Measurements from ENCODE around the gene EIF3D. TPM values are rescaled to one million over a fixed set of nuclear protein-coding genes. Genes with fewer than 3 reads are reported as not detected.

The EIF3D gene
- total RNA-seq, 1 experiment from 2014 or later, result 306 TPM

DNA sequence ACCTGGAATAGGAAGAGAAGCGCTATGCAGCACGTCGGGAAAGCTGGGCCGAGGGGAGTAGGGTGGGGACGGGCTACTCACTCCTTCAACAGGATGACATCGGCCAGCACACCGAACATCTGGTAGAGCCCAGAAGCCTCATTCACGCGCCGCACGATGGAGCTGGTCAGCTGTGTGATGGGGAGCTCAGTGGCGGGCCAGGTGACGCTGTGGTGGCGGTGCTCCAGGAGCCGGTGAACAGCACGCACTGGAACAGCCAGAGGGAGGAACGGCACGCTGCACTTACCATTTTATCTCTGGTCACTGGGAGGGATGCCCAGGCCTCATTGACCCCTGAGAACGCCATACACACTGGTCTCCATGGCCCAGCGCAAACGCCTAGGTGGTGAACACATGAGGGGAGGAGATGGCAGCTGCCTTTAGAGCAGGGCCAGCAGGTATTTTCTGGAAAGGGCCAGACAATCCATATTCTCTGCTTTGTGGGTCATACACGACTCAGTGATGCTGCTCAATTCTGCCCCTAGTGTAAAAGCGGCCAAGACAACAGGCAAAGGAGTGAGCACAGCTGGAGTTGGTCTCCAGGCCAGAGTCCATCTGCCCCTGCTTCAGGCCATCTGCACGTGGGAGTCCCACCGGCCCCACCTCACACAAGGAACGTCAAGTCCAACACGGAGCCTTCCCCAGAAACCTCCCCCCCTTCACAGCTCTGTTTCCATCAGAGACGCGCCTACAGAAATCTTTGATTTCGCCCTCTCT lies 30.9 kb downstream of the EIF3D start:
- TF ChIP-seq EZH2 (IDR thresholded peaks at IDR 0.05) (no peak), SP1 (IDR thresholded peaks at IDR 0.05; ENCODE audit: low read depth) (no peak), POLR2A (IDR thresholded peaks at IDR 0.05; ENCODE audit: borderline replicate concordance, extremely low read depth, insufficient read depth, insufficient read length) (no peak), CBX3 (IDR thresholded peaks at IDR 0.05; ENCODE audit: low read depth) (no peak), FOSL1 (IDR thresholded peaks at IDR 0.05; ENCODE audit: low read depth) (no peak)
- TF ChIP-seq, protein P1, sequence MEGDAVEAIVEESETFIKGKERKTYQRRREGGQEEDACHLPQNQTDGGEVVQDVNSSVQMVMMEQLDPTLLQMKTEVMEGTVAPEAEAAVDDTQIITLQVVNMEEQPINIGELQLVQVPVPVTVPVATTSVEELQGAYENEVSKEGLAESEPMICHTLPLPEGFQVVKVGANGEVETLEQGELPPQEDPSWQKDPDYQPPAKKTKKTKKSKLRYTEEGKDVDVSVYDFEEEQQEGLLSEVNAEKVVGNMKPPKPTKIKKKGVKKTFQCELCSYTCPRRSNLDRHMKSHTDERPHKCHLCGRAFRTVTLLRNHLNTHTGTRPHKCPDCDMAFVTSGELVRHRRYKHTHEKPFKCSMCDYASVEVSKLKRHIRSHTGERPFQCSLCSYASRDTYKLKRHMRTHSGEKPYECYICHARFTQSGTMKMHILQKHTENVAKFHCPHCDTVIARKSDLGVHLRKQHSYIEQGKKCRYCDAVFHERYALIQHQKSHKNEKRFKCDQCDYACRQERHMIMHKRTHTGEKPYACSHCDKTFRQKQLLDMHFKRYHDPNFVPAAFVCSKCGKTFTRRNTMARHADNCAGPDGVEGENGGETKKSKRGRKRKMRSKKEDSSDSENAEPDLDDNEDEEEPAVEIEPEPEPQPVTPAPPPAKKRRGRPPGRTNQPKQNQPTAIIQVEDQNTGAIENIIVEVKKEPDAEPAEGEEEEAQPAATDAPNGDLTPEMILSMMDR (IDR thresholded peaks at IDR 0.05 in 2 of 3, conservative IDR thresholded peaks at IDR 0.05 in 1 of 3; ENCODE audit: borderline replicate concordance in 1 of 3, insufficient read depth in 1 of 3, low read depth in 2 of 3, low read length in 2 of 3), result peak in 1 of 3 experiments; percentile 27; a peak in 2 of 6 replicates
- Histone ChIP-seq H3K9ac (ENCODE audit: low read length) (no peak overlapping the region), H3K27me3 (ENCODE audit: insufficient read depth, low read length) (no peaks in the 10 kb centered on the region), H3K79me2 (ENCODE audit: insufficient read depth, low read length) (no peaks in the 10 kb centered on the region), H3K4me2 (ENCODE audit: low read length) (no peak overlapping the region), H3K4me1 (ENCODE audit: control insufficient read depth in 1 of 2, insufficient read depth in 2 of 2, low read length in 2 of 2) (no peaks in the 10 kb centered on the region), H3K9me3 (ENCODE audit: control insufficient read depth in 1 of 2, insufficient read depth in 1 of 2, low read depth in 1 of 2, low read length in 2 of 2) (no peaks in the 10 kb centered on the region), H2AFZ (ENCODE audit: low read depth, low read length, poor library complexity, severe bottlenecking) (no peak overlapping the region), H3K36me3 (ENCODE audit: control insufficient read depth in 1 of 2, insufficient read depth in 2 of 2, low read length in 2 of 2) (peaks cover 5 to 7% of the 10 kb centered on the region in 2 experiments; a peak in 3 of 4 replicates), H3K9me2 (ENCODE audit: insufficient read depth) (no peaks in the 10 kb centered on the region), H3K4me3 (replicated peaks in 1 of 2; ENCODE audit: low read depth in 1 of 2, low read length in 2 of 2) (no peak overlapping the region), H3K27ac (ENCODE audit: low read depth, low read length) (no peak overlapping the region), H4K20me1 (ENCODE audit: insufficient read depth) (no peaks in the 10 kb centered on the region)
- intact Hi-C loops (cut with micrococcal nuclease), result no loop called here
- ChIA-PET RAD21 (ENCODE audit: low non-redundant PET in 1 of 2, low total read pairs in 2 of 2, uncharacterized antibody in 2 of 2, unreplicated experiment in 2 of 2) (no interaction called here), CTCF (no interaction called here), POLR2A (no interaction called here)
- no TSS peak for BruUV-seq (replicated peaks)
- no peak for DNase-seq (ENCODE audit: low read depth, low spot score)
- ATAC-seq, result peak; percentile 74

DNA sequence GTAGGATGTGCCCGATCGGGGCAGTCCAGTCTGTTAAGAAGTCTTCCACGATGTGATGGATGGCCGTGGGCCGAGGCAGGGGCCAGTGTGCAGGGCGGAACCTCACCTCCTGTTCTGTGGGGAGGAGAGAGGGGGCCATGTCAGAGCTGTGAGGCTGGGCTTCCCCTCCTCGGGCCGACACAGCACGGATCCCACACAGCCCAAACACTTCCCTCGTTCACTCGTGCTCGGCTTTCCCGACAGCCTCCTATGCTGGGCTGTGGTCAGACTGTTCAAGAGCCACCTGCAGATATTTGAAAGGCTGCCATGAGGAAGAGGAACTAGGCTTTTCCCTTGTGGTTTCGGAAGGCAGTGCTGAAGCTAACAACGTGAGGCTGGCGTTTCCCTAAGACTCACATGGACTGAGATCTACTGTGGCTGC lies 35.3 kb downstream of the EIF3D start:
- intact Hi-C loops (cut with micrococcal nuclease), result no loop called here
- Histone ChIP-seq H2AFZ (ENCODE audit: low read depth, low read length, poor library complexity, severe bottlenecking) (no peak overlapping the region), H3K4me3 (replicated peaks in 1 of 2; ENCODE audit: low read depth in 1 of 2, low read length in 2 of 2) (no peak overlapping the region), H3K9me2 (ENCODE audit: insufficient read depth) (no peaks in the 10 kb centered on the region), H4K20me1 (ENCODE audit: insufficient read depth) (no peaks in the 10 kb centered on the region), H3K79me2 (ENCODE audit: insufficient read depth, low read length) (no peaks in the 10 kb centered on the region), H3K9me3 (ENCODE audit: control insufficient read depth in 1 of 2, insufficient read depth in 1 of 2, low read depth in 1 of 2, low read length in 2 of 2) (no peaks in the 10 kb centered on the region), H3K9ac (ENCODE audit: low read length) (no peak overlapping the region), H3K27me3 (ENCODE audit: insufficient read depth, low read length) (no peaks in the 10 kb centered on the region), H3K4me2 (ENCODE audit: low read length) (no peak overlapping the region), H3K4me1 (ENCODE audit: control insufficient read depth in 1 of 2, insufficient read depth in 2 of 2, low read length in 2 of 2) (no peaks in the 10 kb centered on the region), H3K36me3 (ENCODE audit: control insufficient read depth in 1 of 2, insufficient read depth in 2 of 2, low read length in 2 of 2) (peaks cover 5 to 13% of the 10 kb centered on the region in 2 experiments; a peak in 3 of 4 replicates), H3K27ac (ENCODE audit: low read depth, low read length) (no peak overlapping the region)
- no peak for ATAC-seq
- ChIA-PET CTCF (no interaction called here), RAD21 (ENCODE audit: low non-redundant PET in 1 of 2, low total read pairs in 2 of 2, uncharacterized antibody in 2 of 2, unreplicated experiment in 2 of 2) (no interaction called here), POLR2A (interaction anchor here (2.0 kb wide), 1 partner anchor 11 kb away, joined by 9 read pairs; no protein-coding TSS in a partner anchor)
- no peak for DNase-seq (ENCODE audit: low read depth, low spot score)
- BruUV-seq (replicated peaks), result no TSS peak
- no peak for TF ChIP-seq EGR1 (IDR thresholded peaks at IDR 0.05; ENCODE audit: low read depth)
- TF ChIP-seq, protein P2, sequence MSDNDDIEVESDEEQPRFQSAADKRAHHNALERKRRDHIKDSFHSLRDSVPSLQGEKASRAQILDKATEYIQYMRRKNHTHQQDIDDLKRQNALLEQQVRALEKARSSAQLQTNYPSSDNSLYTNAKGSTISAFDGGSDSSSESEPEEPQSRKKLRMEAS (IDR thresholded peaks at IDR 0.05), result no peak
- TF ChIP-seq SIN3A (IDR thresholded peaks at IDR 0.05; ENCODE audit: low read depth), result no peak
- no peak for TF ChIP-seq RAD21 (IDR thresholded peaks at IDR 0.05; ENCODE audit: low read depth)
- TF ChIP-seq, protein P1 (IDR thresholded peaks at IDR 0.05 in 2 of 3, conservative IDR thresholded peaks at IDR 0.05 in 1 of 3; ENCODE audit: borderline replicate concordance in 1 of 3, insufficient read depth in 1 of 3, low read depth in 2 of 3, low read length in 2 of 3), result no peak
- TF ChIP-seq, protein P3, sequence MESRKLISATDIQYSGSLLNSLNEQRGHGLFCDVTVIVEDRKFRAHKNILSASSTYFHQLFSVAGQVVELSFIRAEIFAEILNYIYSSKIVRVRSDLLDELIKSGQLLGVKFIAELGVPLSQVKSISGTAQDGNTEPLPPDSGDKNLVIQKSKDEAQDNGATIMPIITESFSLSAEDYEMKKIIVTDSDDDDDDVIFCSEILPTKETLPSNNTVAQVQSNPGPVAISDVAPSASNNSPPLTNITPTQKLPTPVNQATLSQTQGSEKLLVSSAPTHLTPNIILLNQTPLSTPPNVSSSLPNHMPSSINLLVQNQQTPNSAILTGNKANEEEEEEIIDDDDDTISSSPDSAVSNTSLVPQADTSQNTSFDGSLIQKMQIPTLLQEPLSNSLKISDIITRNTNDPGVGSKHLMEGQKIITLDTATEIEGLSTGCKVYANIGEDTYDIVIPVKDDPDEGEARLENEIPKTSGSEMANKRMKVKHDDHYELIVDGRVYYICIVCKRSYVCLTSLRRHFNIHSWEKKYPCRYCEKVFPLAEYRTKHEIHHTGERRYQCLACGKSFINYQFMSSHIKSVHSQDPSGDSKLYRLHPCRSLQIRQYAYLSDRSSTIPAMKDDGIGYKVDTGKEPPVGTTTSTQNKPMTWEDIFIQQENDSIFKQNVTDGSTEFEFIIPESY (IDR thresholded peaks at IDR 0.05; ENCODE audit: extremely low read depth, insufficient replicate concordance, low read length), result no peak
- TF ChIP-seq CEBPB (IDR thresholded peaks at IDR 0.05; ENCODE audit: low read depth), result no peak
- no peak for TF ChIP-seq SRF (IDR thresholded peaks at IDR 0.05; ENCODE audit: low read depth)

Measured in HCT116 (cell line).